ENCODE measurements around the gene NUCB2. TPM values are rescaled to one million over a fixed set of nuclear protein-coding genes. Genes with fewer than 3 reads are reported as not detected.
"Not testable (repeated sequence)": the region's sequence is repeated elsewhere in the genome, so short reads cannot be mapped to it uniquely, and the experiment has no call there.

Gene NUCB2
- polyA plus RNA-seq, 1 donor (not counting 4 experiments of a cell fraction or from before 2014, with no cell fraction given), result 44.2 TPM

DNA sequence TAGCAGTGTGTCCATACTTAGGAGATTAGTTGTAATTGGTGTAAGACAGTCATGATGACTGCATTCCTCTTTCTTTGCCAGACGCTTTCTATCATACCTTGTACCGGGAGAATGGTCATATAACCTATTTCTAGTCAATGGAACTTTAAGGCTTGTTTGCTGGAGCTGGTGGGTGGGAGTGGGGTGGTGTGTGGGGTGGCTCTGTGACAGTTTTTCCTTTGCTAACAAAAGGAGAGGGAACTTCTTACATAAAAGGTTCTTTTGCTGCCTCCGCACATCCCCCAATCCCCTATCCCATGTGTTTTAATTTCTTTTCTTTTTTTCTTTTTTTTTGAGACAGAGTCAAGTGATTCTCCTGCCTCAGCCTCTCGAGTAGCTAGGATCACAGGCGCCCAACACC lies 9.8 kb upstream of the NUCB2 start:
- Histone ChIP-seq H3K9me1 (ENCODE audit: control insufficient read depth, extremely low read depth, insufficient read depth, low read length) (no peaks in the 10 kb centered on the region), H3K4me2 (ENCODE audit: control insufficient read depth, extremely low read depth, insufficient read depth, low read depth, low read length) (no peak overlapping the region), H3K4me3 (ENCODE audit: control insufficient read depth in 2 of 3, extremely low read depth in 1 of 3, insufficient read depth in 2 of 3, low read depth in 1 of 3, low read length in 3 of 3) (no peak overlapping the region), H3K27me3 (ENCODE audit: control insufficient read depth, extremely low read depth, insufficient read depth, low read length) (no peaks in the 10 kb centered on the region), H4K20me1 (ENCODE audit: control insufficient read depth, extremely low read depth, insufficient read depth, low read length) (no peaks in the 10 kb centered on the region), H3K36me3 (ENCODE audit: control insufficient read depth in 2 of 2, extremely low read depth in 1 of 2, insufficient read depth in 2 of 2, low read length in 2 of 2) (no peaks in the 10 kb centered on the region), H2AFZ (ENCODE audit: control insufficient read depth, low read length) (no peak overlapping the region), H3K4me1 (ENCODE audit: control insufficient read depth, extremely low read depth, insufficient read depth, low read length) (peaks cover 14% of the 10 kb centered on the region), H3K79me2 (ENCODE audit: control insufficient read depth, insufficient read depth, low read length) (no peaks in the 10 kb centered on the region), H3K9me3 (ENCODE audit: control insufficient read depth, low read depth, low read length) (no peaks in the 10 kb centered on the region), H3K27ac (ENCODE audit: control insufficient read depth, insufficient read depth, low read length) (no peak overlapping the region), H3K9ac (ENCODE audit: control insufficient read depth, extremely low read depth, insufficient read depth, low read length) (no peak overlapping the region)
- DNase-seq (ENCODE audit: low read depth, low spot score) (no peak), FAIRE-seq (no peak)
- dilution Hi-C loops (cut with MboI; ENCODE audit: extremely low pct_ligation_motif_present, low sequenced_read_pairs), result no loop called here
- TF ChIP-seq, protein P1, sequence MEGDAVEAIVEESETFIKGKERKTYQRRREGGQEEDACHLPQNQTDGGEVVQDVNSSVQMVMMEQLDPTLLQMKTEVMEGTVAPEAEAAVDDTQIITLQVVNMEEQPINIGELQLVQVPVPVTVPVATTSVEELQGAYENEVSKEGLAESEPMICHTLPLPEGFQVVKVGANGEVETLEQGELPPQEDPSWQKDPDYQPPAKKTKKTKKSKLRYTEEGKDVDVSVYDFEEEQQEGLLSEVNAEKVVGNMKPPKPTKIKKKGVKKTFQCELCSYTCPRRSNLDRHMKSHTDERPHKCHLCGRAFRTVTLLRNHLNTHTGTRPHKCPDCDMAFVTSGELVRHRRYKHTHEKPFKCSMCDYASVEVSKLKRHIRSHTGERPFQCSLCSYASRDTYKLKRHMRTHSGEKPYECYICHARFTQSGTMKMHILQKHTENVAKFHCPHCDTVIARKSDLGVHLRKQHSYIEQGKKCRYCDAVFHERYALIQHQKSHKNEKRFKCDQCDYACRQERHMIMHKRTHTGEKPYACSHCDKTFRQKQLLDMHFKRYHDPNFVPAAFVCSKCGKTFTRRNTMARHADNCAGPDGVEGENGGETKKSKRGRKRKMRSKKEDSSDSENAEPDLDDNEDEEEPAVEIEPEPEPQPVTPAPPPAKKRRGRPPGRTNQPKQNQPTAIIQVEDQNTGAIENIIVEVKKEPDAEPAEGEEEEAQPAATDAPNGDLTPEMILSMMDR (optimal IDR thresholded peaks at IDR 0.05 in 1 of 3, IDR thresholded peaks at IDR 0.05 in 1 of 3, conservative IDR thresholded peaks at IDR 0.05 in 1 of 3; ENCODE audit: extremely low read depth in 1 of 3, insufficient read depth in 2 of 3, low read length in 3 of 3), result no peak
- TF ChIP-seq EZH2 (IDR thresholded peaks at IDR 0.05; ENCODE audit: low read length), result no peak

DNA sequence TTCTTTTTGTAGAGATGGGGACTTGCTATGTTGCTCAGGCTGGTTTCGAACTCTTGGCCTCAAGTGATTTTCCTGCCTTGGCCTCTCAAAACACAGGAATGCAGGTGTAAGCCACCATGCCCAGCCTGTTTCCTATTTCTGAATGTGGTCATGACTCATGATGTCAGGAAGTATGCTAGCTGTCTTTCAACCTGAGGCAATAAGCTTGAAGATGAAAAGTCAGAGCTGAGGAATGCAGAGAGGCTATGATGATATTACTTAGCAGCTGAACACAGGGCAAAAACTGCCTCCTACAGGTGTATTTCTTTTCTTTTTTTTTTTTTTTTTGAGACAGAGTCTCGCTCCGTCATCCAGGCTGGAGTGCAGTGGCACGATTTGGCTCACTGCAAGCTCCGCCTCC lies 9.0 kb upstream of the NUCB2 start:
- peak; percentile 96 for DNase-seq (ENCODE audit: low read depth, low spot score)
- no peak overlapping the region for H2AFZ ChIP-seq (ENCODE audit: control insufficient read depth, low read length)
- TF ChIP-seq EZH2 (IDR thresholded peaks at IDR 0.05; ENCODE audit: low read length), result no peak
- TF ChIP-seq, protein P1 (optimal IDR thresholded peaks at IDR 0.05 in 1 of 3, IDR thresholded peaks at IDR 0.05 in 1 of 3, conservative IDR thresholded peaks at IDR 0.05 in 1 of 3; ENCODE audit: extremely low read depth in 1 of 3, insufficient read depth in 2 of 3, low read length in 3 of 3), result peak in 1 of 3 experiments; percentile 11
- H3K27me3 ChIP-seq (ENCODE audit: control insufficient read depth, extremely low read depth, insufficient read depth, low read length), result no peaks in the 10 kb centered on the region
- peak; percentile 98 for FAIRE-seq
- H3K4me3 ChIP-seq (ENCODE audit: control insufficient read depth in 2 of 3, extremely low read depth in 1 of 3, insufficient read depth in 2 of 3, low read depth in 1 of 3, low read length in 3 of 3), result no peak overlapping the region
- H3K9me1 ChIP-seq (ENCODE audit: control insufficient read depth, extremely low read depth, insufficient read depth, low read length), result no peaks in the 10 kb centered on the region
- H3K4me2 ChIP-seq (ENCODE audit: control insufficient read depth, extremely low read depth, insufficient read depth, low read depth, low read length), result no peak overlapping the region
- H3K4me1 ChIP-seq (ENCODE audit: control insufficient read depth, extremely low read depth, insufficient read depth, low read length), result peaks cover 14% of the 10 kb centered on the region
- no peaks in the 10 kb centered on the region for H4K20me1 ChIP-seq (ENCODE audit: control insufficient read depth, extremely low read depth, insufficient read depth, low read length)
- dilution Hi-C loops (cut with MboI; ENCODE audit: extremely low pct_ligation_motif_present, low sequenced_read_pairs), result no loop called here
- H3K36me3 ChIP-seq (ENCODE audit: control insufficient read depth in 2 of 2, extremely low read depth in 1 of 2, insufficient read depth in 2 of 2, low read length in 2 of 2), result no peaks in the 10 kb centered on the region
- no peaks in the 10 kb centered on the region for H3K79me2 ChIP-seq (ENCODE audit: control insufficient read depth, insufficient read depth, low read length)
- H3K9me3 ChIP-seq (ENCODE audit: control insufficient read depth, low read depth, low read length), result no peaks in the 10 kb centered on the region
- H3K27ac ChIP-seq (ENCODE audit: control insufficient read depth, insufficient read depth, low read length), result no peak overlapping the region
- H3K9ac ChIP-seq (ENCODE audit: control insufficient read depth, extremely low read depth, insufficient read depth, low read length), result no peak overlapping the region

DNA sequence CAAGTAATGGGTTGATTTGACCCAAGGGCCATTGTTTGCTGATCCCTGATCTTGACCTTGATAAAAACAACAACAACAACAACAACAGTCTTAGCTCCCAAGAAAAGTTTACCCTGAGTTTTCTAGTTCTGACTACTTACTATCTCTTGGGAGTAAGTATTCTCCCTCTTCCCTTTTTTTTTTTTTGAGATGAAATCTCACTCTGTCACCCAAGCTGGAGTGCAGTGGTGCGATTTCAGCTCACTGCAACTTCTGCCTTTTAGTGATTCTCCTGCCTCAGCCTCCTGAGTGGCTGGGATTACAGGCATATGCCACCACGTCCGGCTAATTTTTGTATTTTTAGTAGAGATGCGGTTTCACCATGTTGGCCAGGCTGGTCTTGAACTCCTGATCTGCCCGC lies 8.0 kb upstream of the NUCB2 start:
- H3K9ac ChIP-seq (ENCODE audit: control insufficient read depth, extremely low read depth, insufficient read depth, low read length); H3K27ac ChIP-seq (ENCODE audit: control insufficient read depth, insufficient read depth, low read length); H3K27me3 ChIP-seq (ENCODE audit: control insufficient read depth, extremely low read depth, insufficient read depth, low read length); H3K36me3 ChIP-seq (ENCODE audit: control insufficient read depth in 2 of 2, extremely low read depth in 1 of 2, insufficient read depth in 2 of 2, low read length in 2 of 2); H3K4me2 ChIP-seq (ENCODE audit: control insufficient read depth, extremely low read depth, insufficient read depth, low read depth, low read length); H3K9me3 ChIP-seq (ENCODE audit: control insufficient read depth, low read depth, low read length); H2AFZ ChIP-seq (ENCODE audit: control insufficient read depth, low read length); H3K9me1 ChIP-seq (ENCODE audit: control insufficient read depth, extremely low read depth, insufficient read depth, low read length); DNase-seq (ENCODE audit: low read depth, low spot score); dilution Hi-C loops (cut with MboI; ENCODE audit: extremely low pct_ligation_motif_present, low sequenced_read_pairs); H4K20me1 ChIP-seq (ENCODE audit: control insufficient read depth, extremely low read depth, insufficient read depth, low read length); FAIRE-seq; H3K4me3 ChIP-seq (ENCODE audit: control insufficient read depth in 2 of 3, extremely low read depth in 1 of 3, insufficient read depth in 2 of 3, low read depth in 1 of 3, low read length in 3 of 3); H3K79me2 ChIP-seq (ENCODE audit: control insufficient read depth, insufficient read depth, low read length): not testable (repeated sequence)
- peaks cover 19% of the 10 kb centered on the region for H3K4me1 ChIP-seq (ENCODE audit: control insufficient read depth, extremely low read depth, insufficient read depth, low read length)
